Psoas muscle (tissue), 8 donors: ENCODE measurements around the gene KSR1. TPM values are rescaled to one million over a fixed set of nuclear protein-coding genes. Genes with fewer than 3 reads are reported as not detected.

Experiments
- ATAC-seq, 4 donors: fragments of 200-7000 bp; cut with Tn5 transposase; one replicate each; pipeline ENCODE4 v1.9.1; 2020; ENCODE audit warnings: moderate library complexity in 3 of 4, mild to moderate bottlenecking in 2 of 4
- DNase-seq, 2 donors: peaks; one replicate each; pipeline ENCODE4 v3.0.0-alpha.2; 2020
- H3K27ac ChIP-seq: fragments of 200-600 bp; one replicate; pipeline ENCODE4 v1.8.0; 2022
- H3K27me3 ChIP-seq, 3 donors: fragments of 200-600 bp in 1 of 3; one replicate each; pipeline versions ENCODE4 v1.6.1 to v1.8.0; 2013 to 2022; ENCODE audit warnings: low read length in 2 of 3, mild to moderate bottlenecking in 2 of 3, moderate library complexity in 1 of 3; ENCODE audit not compliant: insufficient read depth in 3 of 3
- H3K36me3 ChIP-seq, 2 donors: fragments of 200-600 bp in 1 of 2; one replicate each; pipeline versions ENCODE4 v1.6.1 to v1.8.0; 2013 to 2022; ENCODE audit warnings: low read depth in 1 of 2, mild to moderate bottlenecking in 1 of 2, moderate library complexity in 1 of 2; ENCODE audit not compliant: insufficient read depth in 1 of 2
- H3K4me1 ChIP-seq: fragments of 200-600 bp; one replicate; pipeline ENCODE4 v1.8.0; 2022
- H3K4me3 ChIP-seq: fragments of 200-600 bp; one replicate; pipeline ENCODE4 v1.8.0; 2022; ENCODE audit warnings: mild to moderate bottlenecking
- H3K9me3 ChIP-seq: fragments of 200-600 bp; one replicate; pipeline ENCODE4 v1.8.0; 2022
- WGBS, 3 donors: extraction: QIAGEN DNeasy Blood & Tissue Kit; methylation state at CpG; one replicate each; pipeline versions ENCODE4 v1.1.6 to v1.1.7; 2013; 5-methylcytosine and 5-hydroxymethylcytosine counted together
- intact Hi-C, 2 donors: fragments of 100-400 bp; cut with DNase I; formaldehyde crosslinking; loops; one replicate each; pipeline versions ENCODE4 v1.11.0 to v1.14.2; 2022
- polyA plus RNA-seq, 3 donors: library from polyadenylated mRNA; stranded (reverse); fragments of 200-250 nt; gene quantifications; one replicate each; pipeline ENCODE4 v1.2.3, GENCODE V29; 2013
- total RNA-seq, 4 donors: library from RNA; stranded (reverse); fragmentation: NEBNext Ultra II Directional in 2 of 4; extraction: Animal tissue kit (Norgen Biotek cat#: 25700) in 2 of 4; gene quantifications; one replicate each; pipeline versions ENCODE4 v1.2.1 to v1.2.4, GENCODE V29; 2021 to 2023
- TF ChIP-seq, protein P1 (sequence below): fragments of 200-600 bp; IDR thresholded peaks from one replicate; pipeline ENCODE4 v1.8.0; 2022; ENCODE audit warnings: antibody characterized with exemption
- donor health status: healthy with polysubstance abuse.
- donor health status: DM: no; HTN: no; CAD: no; lungs with moderate emphysema.
- donor health status: Bipolar disorder and iron deficiency.
- donor health status: healthy.
- donor health status: DM: yes; HTN: yes; CAD: no.
- donor health status: DM: no; HTN: no; CAD: no.
- donor health status: DM: no; HTN: no; CAD: no.
- donor health status: DM: yes; HTN: yes; CAD: no.

KSR1 gene
- total and polyA plus RNA-seq, 7 donors = 7.8 to 93.0 (median 46.5) TPM

DNA sequence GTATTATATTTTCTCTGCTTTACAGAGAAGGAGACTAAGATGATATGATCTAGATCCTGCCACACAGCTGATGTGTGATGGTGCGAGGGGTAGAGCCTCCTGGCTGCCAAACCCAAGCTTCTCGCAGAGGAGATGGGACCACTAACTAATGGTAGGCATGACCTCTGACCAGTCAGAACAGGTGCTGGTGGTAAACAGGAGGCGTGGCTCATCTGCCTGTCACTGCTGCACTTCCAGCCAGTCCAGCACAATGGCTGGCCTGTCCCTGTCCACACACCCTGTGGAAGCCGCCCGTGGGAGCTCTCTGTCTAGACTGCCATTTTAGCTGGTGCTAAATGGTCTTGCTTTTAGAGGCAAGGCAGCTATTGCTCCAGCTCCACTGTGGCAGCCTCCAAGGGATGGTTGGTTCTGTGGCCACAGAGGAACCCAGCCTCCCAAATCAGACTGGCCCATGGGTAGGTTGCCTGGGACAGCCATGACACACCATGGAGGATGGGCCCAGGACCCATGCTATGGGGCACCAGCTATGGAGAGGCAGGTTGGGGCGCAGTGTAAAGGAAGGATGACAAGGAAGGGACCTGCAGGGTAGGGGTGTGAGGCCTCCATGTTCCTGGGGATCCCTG, 86.7 kb downstream of the KSR1 start:
- DNase-seq = no peak
- intact Hi-C loops = loop anchor here in 1 of 2 donors (5.0 kb wide), 1 partner anchor 51 kb away; no protein-coding TSS in a partner anchor
- peaks cover 15% of the 10 kb centered on the region for H3K4me1 ChIP-seq
- H3K27me3 ChIP-seq = no peaks in the 10 kb centered on the region
- ATAC-seq = no peak
- no peaks in the 10 kb centered on the region for H3K9me3 ChIP-seq
- no peak overlapping the region for H3K27ac ChIP-seq
- WGBS, 3 donors = 89 to 95% (median 90%) methylated on average over 6 of the region's 6 CpGs
- no peaks in the 10 kb centered on the region for H3K36me3 ChIP-seq
- TF ChIP-seq, protein P1, sequence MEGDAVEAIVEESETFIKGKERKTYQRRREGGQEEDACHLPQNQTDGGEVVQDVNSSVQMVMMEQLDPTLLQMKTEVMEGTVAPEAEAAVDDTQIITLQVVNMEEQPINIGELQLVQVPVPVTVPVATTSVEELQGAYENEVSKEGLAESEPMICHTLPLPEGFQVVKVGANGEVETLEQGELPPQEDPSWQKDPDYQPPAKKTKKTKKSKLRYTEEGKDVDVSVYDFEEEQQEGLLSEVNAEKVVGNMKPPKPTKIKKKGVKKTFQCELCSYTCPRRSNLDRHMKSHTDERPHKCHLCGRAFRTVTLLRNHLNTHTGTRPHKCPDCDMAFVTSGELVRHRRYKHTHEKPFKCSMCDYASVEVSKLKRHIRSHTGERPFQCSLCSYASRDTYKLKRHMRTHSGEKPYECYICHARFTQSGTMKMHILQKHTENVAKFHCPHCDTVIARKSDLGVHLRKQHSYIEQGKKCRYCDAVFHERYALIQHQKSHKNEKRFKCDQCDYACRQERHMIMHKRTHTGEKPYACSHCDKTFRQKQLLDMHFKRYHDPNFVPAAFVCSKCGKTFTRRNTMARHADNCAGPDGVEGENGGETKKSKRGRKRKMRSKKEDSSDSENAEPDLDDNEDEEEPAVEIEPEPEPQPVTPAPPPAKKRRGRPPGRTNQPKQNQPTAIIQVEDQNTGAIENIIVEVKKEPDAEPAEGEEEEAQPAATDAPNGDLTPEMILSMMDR = no peak
- H3K4me3 ChIP-seq = no peak overlapping the region

- 83 to 86% (median 83%) methylated on average over 9 of the region's 9 CpGs for WGBS, 3 donors
- DNase-seq = no peak
- H3K4me1 ChIP-seq = peaks cover 15% of the 10 kb centered on the region
Observed at GRCh38 chr17:27543464-27543856, 87.2 kb downstream of the KSR1 start.

GRCh38 chr17:27543958-27544349, 87.7 kb downstream of the KSR1 start:
- no peaks in the 10 kb centered on the region for H3K9me3 ChIP-seq
- no peak overlapping the region for H3K27ac ChIP-seq
- H3K36me3 ChIP-seq = no peaks in the 10 kb centered on the region
- peaks cover 15% of the 10 kb centered on the region for H3K4me1 ChIP-seq
- WGBS, 3 donors = 89 to 97% (median 96%) methylated on average over 9 of the region's 9 CpGs
- ATAC-seq (no peak), DNase-seq (no peak)
- H3K4me3 ChIP-seq = no peak overlapping the region
- TF ChIP-seq, protein P1 = no peak
- intact Hi-C loops = loop anchor here in 1 of 2 donors (5.0 kb wide), 1 partner anchor 52 kb away; no protein-coding TSS in a partner anchor
- no peaks in the 10 kb centered on the region for H3K27me3 ChIP-seq

More at GRCh38 chr17:27543464-27543856, 87.2 kb downstream of the KSR1 start:
- TF ChIP-seq, protein P1 = no peak
- no peak overlapping the region for H3K27ac ChIP-seq
- no peak for ATAC-seq
- no peaks in the 10 kb centered on the region for H3K27me3 ChIP-seq
- intact Hi-C loops = loop anchor here in 1 of 2 donors (5.0 kb wide), 1 partner anchor 51 kb away; no protein-coding TSS in a partner anchor
- no peak overlapping the region for H3K4me3 ChIP-seq
- H3K9me3 ChIP-seq = no peaks in the 10 kb centered on the region
- H3K36me3 ChIP-seq = no peaks in the 10 kb centered on the region

DNA sequence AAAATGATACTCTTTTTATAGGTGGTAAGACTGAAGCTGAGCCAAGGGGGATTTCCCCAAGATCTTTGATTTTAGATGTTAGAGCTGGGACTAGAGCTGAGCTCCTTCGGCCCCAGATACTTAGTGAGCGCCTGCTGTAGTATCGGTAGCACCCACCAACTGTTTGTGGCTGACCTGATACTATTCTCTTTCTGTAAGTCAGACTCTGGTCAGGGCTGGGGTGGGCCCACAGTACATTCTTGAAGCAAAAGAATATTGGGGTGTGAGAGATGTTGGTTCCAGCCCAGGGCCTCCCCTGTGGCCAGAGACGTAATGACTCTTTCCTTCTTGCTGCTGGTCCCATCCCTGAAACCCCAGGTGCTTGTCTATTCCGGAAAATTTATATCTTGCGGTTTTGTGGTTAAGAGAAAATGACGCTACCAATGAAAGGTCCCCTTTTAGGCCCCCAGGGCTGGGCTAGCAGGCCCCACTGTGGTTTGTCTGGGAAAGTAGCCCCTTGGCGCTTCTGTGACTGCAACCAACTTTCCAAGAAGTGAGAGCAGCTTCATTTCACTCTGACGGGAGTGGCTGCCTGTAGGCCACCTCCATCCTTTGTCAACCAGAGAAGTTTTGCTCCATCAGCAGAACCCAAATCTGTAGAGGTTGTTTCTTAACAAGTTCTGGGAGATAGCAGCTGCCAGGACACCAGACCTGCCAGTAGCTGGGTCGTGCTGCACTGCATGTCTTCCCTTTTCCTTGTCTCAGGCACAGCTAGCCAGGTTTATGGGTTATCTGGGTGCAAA, 88.3 kb downstream of the KSR1 start:
- 83 to 91% (median 89%) methylated on average over 10 of the region's 10 CpGs for WGBS, 3 donors
- Histone ChIP-seq H3K27me3 (no peaks in the 10 kb centered on the region), H3K4me3 (no peak overlapping the region), H3K9me3 (no peaks in the 10 kb centered on the region), H3K36me3 (no peaks in the 10 kb centered on the region), H3K4me1 (peaks cover 15% of the 10 kb centered on the region), H3K27ac (no peak overlapping the region)
- intact Hi-C loops = loop anchor here in 1 of 2 donors (5.0 kb wide), 1 partner anchor 52 kb away; no protein-coding TSS in a partner anchor
- ATAC-seq = no peak
- TF ChIP-seq, protein P1 = no peak
- no peak for DNase-seq
